K562 (cell line): Measurements from ENCODE around the gene SLC66A2. TPM values are rescaled to one million over a fixed set of nuclear protein-coding genes. Genes with fewer than 3 reads are reported as not detected.

Source experiments
- ATAC-seq: fragments of 200-7000 bp; cut with Tn5 transposase; 3 replicates; pipeline ENCODE4 v1.9.1; 2020; ENCODE audit warnings: moderate library complexity
- BruUV-seq: library from RNA; stranded (reverse); fragments of 400-500 nt; replicated peaks from 2 replicates; lab custom pipeline; 2021; lab: Mats Ljungman, UMichigan
- CTCF ChIA-PET: fragments of 300-600 bp; formaldehyde crosslinking; extraction: SDS; loops from one replicate; lab custom pipeline; 2021; ENCODE audit warnings: low intra/inter-chr PET ratio; lab: Yijun Ruan, JAX
- POLR2A ChIA-PET: fragments of 300-600, 350-650 bp; sonication (Branson Sonifier 250); formaldehyde crosslinking; extraction: SDS; loops from one replicate; lab custom pipeline; 2021; ENCODE audit warnings: antibody characterized with exemption, inconsistent platforms; lab: Yijun Ruan, JAX
- DNase-seq, 4 experiments: peaks; one replicate each; pipeline versions ENCODE4 v3.0.0 to v3.0.0-alpha.2; 2011 to 2018; ENCODE audit warnings: low spot score in 3 of 4, mixed read lengths in 3 of 4; ENCODE audit errors: extremely low read depth in 1 of 4
- FAIRE-seq: peaks from 2 replicates; lab custom pipeline; 2011; peaks lifted over from hg19 to GRCh38; lab: Jason Lieb, UNC
- H2AFZ ChIP-seq: 2 replicates; pipeline ENCODE4 v1.6.0; 2011; ENCODE audit warnings: low read depth, low read length, control low read depth, inconsistent platforms
- H3K27ac ChIP-seq: fragments of 200-600 bp; 3 replicates; pipeline ENCODE4 v1.8.0; 2011; ENCODE audit warnings: low read depth, mild to moderate bottlenecking, control low read depth, inconsistent platforms, low read length, moderate library complexity, mixed read lengths; ENCODE audit errors: extremely low read depth
- H3K27me3 ChIP-seq, 2 experiments: fragments of 300-600 bp in 1 of 2; 2 replicates in 1 of 2; 3 replicates in 1 of 2; pipeline versions ENCODE4 v1.6.0 to v1.8.0; 2011; ENCODE audit warnings: inconsistent platforms in 2 of 2, low read length in 2 of 2, mild to moderate bottlenecking in 1 of 2, mixed read lengths in 1 of 2, moderate library complexity in 1 of 2; ENCODE audit not compliant: control insufficient read depth in 2 of 2, insufficient read depth in 2 of 2
- H3K36me3 ChIP-seq: fragments of 300-600 bp; 3 replicates; pipeline ENCODE4 v1.8.0; 2011; ENCODE audit warnings: mild to moderate bottlenecking, low read length, inconsistent platforms; ENCODE audit not compliant: control insufficient read depth, insufficient read depth
- H3K4me1 ChIP-seq, 2 experiments: fragments of 200-600 bp in 1 of 2; replicated peaks in 1 of 2; 2 replicates in 1 of 2; 3 replicates in 1 of 2; pipeline versions ENCODE4 v1.5.1 to v1.8.0; 2011; ENCODE audit warnings: inconsistent platforms in 2 of 2, low read length in 2 of 2, mild to moderate bottlenecking in 1 of 2, mixed read lengths in 1 of 2, moderate library complexity in 1 of 2; ENCODE audit not compliant: control insufficient read depth in 2 of 2, insufficient read depth in 2 of 2
- H3K4me2 ChIP-seq: 2 replicates; pipeline ENCODE4 v1.6.1; 2011; ENCODE audit warnings: low read length, control low read depth, inconsistent platforms, mixed read lengths; ENCODE audit not compliant: insufficient read depth
- H3K4me3 ChIP-seq: fragments of 200-600 bp; sonication (generic), shearing (Covaris generic); 2 replicates; pipeline ENCODE4 v1.5.1; 2016; ENCODE audit warnings: control low read depth, inconsistent platforms
- H3K79me2 ChIP-seq: fragments of 200-600 bp; 3 replicates; pipeline ENCODE4 v1.8.0; 2011; ENCODE audit warnings: low read length, inconsistent platforms; ENCODE audit not compliant: control insufficient read depth, insufficient read depth
- H3K9ac ChIP-seq, 2 experiments: 2 replicates each; pipeline versions ENCODE4 v1.6.0 to v1.6.1; 2011; ENCODE audit warnings: low read depth in 2 of 2, low read length in 2 of 2, control low read depth in 1 of 2, inconsistent platforms in 1 of 2, mild to moderate bottlenecking in 1 of 2, mixed read lengths in 1 of 2; ENCODE audit not compliant: insufficient read depth in 1 of 2
- H3K9me1 ChIP-seq: one replicate; pipeline ENCODE4 v1.6.0; 2011; ENCODE audit warnings: inconsistent platforms, mild to moderate bottlenecking, low read length, moderate library complexity; ENCODE audit not compliant: control insufficient read depth, insufficient read depth
- H3K9me3 ChIP-seq: replicated peaks from 2 replicates; pipeline ENCODE4 v1.5.1; 2011; ENCODE audit warnings: low read depth, low read length, inconsistent platforms; ENCODE audit not compliant: control insufficient read depth, insufficient read depth
- H4K20me1 ChIP-seq: replicated peaks from 2 replicates; pipeline ENCODE4 v1.6.1; 2011; ENCODE audit warnings: low read length, inconsistent platforms, mixed read lengths; ENCODE audit not compliant: control insufficient read depth, insufficient read depth
- E2F3 ChIP-seq: fragments of 250-450 bp; sonication (Bioruptor Pico); IDR thresholded peaks from 2 replicates; pipeline ENCODE4 v1.4.0; 2020; ENCODE audit warnings: mild to moderate bottlenecking
- EP400 ChIP-seq: fragments of 450-650 bp; IDR thresholded peaks from 2 replicates; pipeline ENCODE4 v1.6.1; 2017; ENCODE audit warnings: antibody characterized with exemption, mild to moderate bottlenecking, moderate library complexity
- HNRNPUL1 ChIP-seq: fragments of 200-400 bp; formaldehyde crosslinking; IDR thresholded peaks from 2 replicates; pipeline ENCODE4 v1.6.1; 2017; ENCODE audit warnings: low read length
- MCM5 ChIP-seq: fragments of 450-650 bp; IDR thresholded peaks from 2 replicates; pipeline ENCODE4 v1.6.1; 2016; ENCODE audit warnings: low read depth
- MEF2A ChIP-seq: IDR thresholded peaks from 2 replicates; pipeline ENCODE4 v1.6.1; 2011; ENCODE audit warnings: low read depth, mild to moderate bottlenecking, low read length, moderate library complexity; ENCODE audit not compliant: control insufficient read depth
- MYNN ChIP-seq, 2 experiments: sonication (generic); formaldehyde crosslinking in 1 of 2; IDR thresholded peaks; 2 replicates each; pipeline versions ENCODE4 v1.5.0 to v1.6.1; 2016 to 2020; ENCODE audit warnings: antibody characterized with exemption in 1 of 2, missing genetic modification reagents in 1 of 2
- NFRKB ChIP-seq: fragments of 450-650 bp; IDR thresholded peaks from 2 replicates; pipeline ENCODE4 v1.6.1; 2016; ENCODE audit warnings: low read depth
- OTX1 ChIP-seq: fragments of 450-650 bp; formaldehyde crosslinking; IDR thresholded peaks from 2 replicates; pipeline ENCODE4 v1.4.0; 2022; ENCODE audit warnings: mild to moderate bottlenecking
- PATZ1 ChIP-seq: fragments of 250-450 bp; sonication (Bioruptor Pico); IDR thresholded peaks from 2 replicates; pipeline ENCODE4 v1.5.0; 2020; ENCODE audit warnings: mild to moderate bottlenecking, borderline replicate concordance
- POLR2G ChIP-seq: fragments of 200-400 bp; formaldehyde crosslinking; IDR thresholded peaks from 2 replicates; pipeline ENCODE4 v1.6.1; 2017; ENCODE audit warnings: low read depth, mild to moderate bottlenecking, antibody characterized with exemption, low read length, moderate library complexity
- POU5F1 ChIP-seq: fragments of 150-350 bp; IDR thresholded peaks from 2 replicates; pipeline ENCODE4 v1.6.1; 2014; ENCODE audit warnings: borderline replicate concordance, low read length, low read depth, mild to moderate bottlenecking; ENCODE audit not compliant: partially characterized antibody
- RB1 ChIP-seq: fragments of 450-650 bp; IDR thresholded peaks from 2 replicates; pipeline ENCODE4 v1.6.1; 2017; ENCODE audit warnings: low read depth, mild to moderate bottlenecking
- RHOXF2B ChIP-seq: fragments of 250-450 bp; sonication (Bioruptor Pico); conservative IDR thresholded peaks from 2 replicates; pipeline ENCODE4 v1.5.1; 2021
- SPI1 ChIP-seq: IDR thresholded peaks from 2 replicates; pipeline ENCODE4 v1.6.1; 2011; ENCODE audit warnings: low read depth, low read length, control low read depth, borderline replicate concordance
- TARDBP ChIP-seq: fragments of 450-650 bp; IDR thresholded peaks from 2 replicates; pipeline ENCODE4 v1.6.1; 2016
- TFAM ChIP-seq: fragments of 250-450 bp; sonication (Bioruptor Pico); conservative IDR thresholded peaks from 2 replicates; pipeline ENCODE4 v1.5.0; 2021; ENCODE audit warnings: mild to moderate bottlenecking, moderate library complexity
- ZNF830 ChIP-seq: fragments of 250-450 bp; sonication (Bioruptor Pico); IDR thresholded peaks from 2 replicates; pipeline ENCODE4 v1.5.0; 2021; ENCODE audit warnings: mild to moderate bottlenecking
- WGBS: fragments of 100-300 bp; shearing (Covaris generic); methylation state at CpG from one replicate; pipeline ENCODE4 v1.1.6; 2016; ENCODE audit warnings: low coverage, mixed read lengths; ENCODE audit not compliant: insufficient coverage; ENCODE audit errors: missing lambda C conversion rate; 5-methylcytosine and 5-hydroxymethylcytosine counted together
- in situ Hi-C: fragments of 300-500 bp; cut with MboI; formaldehyde crosslinking; loops from 4 replicates; pipeline ENCODE4 v1.15.0; 2018; ENCODE audit warnings: inconsistent platforms, mixed read lengths
- intact Hi-C: fragments of 100-400 bp; cut with micrococcal nuclease; formaldehyde crosslinking; loops from 2 replicates; pipeline ENCODE4 v1.14.2; 2022
- polyA plus RNA-seq, 8 experiments: library from polyadenylated mRNA; depleted of rRNA in 4 of 8; stranded (reverse) in 5 of 8; unstranded in 3 of 8; fragments of >200 nt; fragmentation: Nextera tagmentation in 2 of 8; fragmentation: Illumina TruSeq in 1 of 8; extraction: Ambion mirVana in 2 of 8; extraction: Trizol in 1 of 8; gene quantifications; 2 replicates each; pipeline versions ENCODE4 v1.2.1 to v1.2.3, GENCODE V29; 2011 to 2014; ENCODE audit warnings: inconsistent platforms in 1 of 8, missing spikeins in 1 of 8
- total RNA-seq, 7 experiments: library from RNA; depleted of rRNA in 6 of 7; stranded (reverse); fragments of >200 nt in 6 of 7; fragmentation: Illumina TruSeq in 2 of 7; extraction: Trizol in 2 of 7; gene quantifications; 2 replicates each; pipeline versions ENCODE4 v1.2.1 to v1.2.3, GENCODE V29; 2011 to 2021; ENCODE audit warnings: low replicate concordance in 1 of 7
- TF ChIP-seq, protein P1 (sequence below): fragments of 200-400 bp; formaldehyde crosslinking; IDR thresholded peaks from 2 replicates; pipeline ENCODE4 v1.6.1; 2017; ENCODE audit warnings: mild to moderate bottlenecking, low read depth, low read length, moderate library complexity

The SLC66A2 gene
- total and polyA plus RNA-seq, 9 of the 15 experiments (the other 6 are each of a cell fraction or from before 2014, with no cell fraction given), result 0.25 to 17.5 (median 5.6) TPM

GRCh38 chr18:79871481-79872091, 79.9 kb downstream of the SLC66A2 start:
- Histone ChIP-seq H3K9me3 (no peaks in the 10 kb centered on the region), H3K4me2 (no peak overlapping the region), H4K20me1 (no peaks in the 10 kb centered on the region), H2AFZ (no peak overlapping the region), H3K4me3 (no peak overlapping the region), H3K9ac (no peak overlapping the region), H3K27me3 (peaks cover 21 to 89% of the 10 kb centered on the region in 2 experiments; a peak in 4 of 5 replicates), H3K27ac (no peak overlapping the region), H3K4me1 (peaks cover 0 to 20% of the 10 kb centered on the region in 2 experiments; a peak in 2 of 5 replicates), H3K79me2 (no peaks in the 10 kb centered on the region), H3K9me1 (no peaks in the 10 kb centered on the region), H3K36me3 (no peaks in the 10 kb centered on the region)
- DNase-seq, result no peak
- no peak for FAIRE-seq
- POLR2A ChIA-PET, result interaction anchor here (0.6 kb wide), 1 partner anchor 169 kb away, joined by 4 read pairs; no protein-coding TSS in a partner anchor
- TF ChIP-seq MEF2A, result no peak
- TF ChIP-seq MYNN (IDR thresholded peaks at IDR 0.05), result no peak
- no peak for TF ChIP-seq MYNN (CRISPR knock-in tag; IDR thresholded peaks at IDR 0.05)
- TF ChIP-seq HNRNPUL1, result no peak
- no peak for TF ChIP-seq OTX1
- TF ChIP-seq MCM5, result no peak
- no peak for TF ChIP-seq POLR2G
- no peak for TF ChIP-seq ZNF830
- TF ChIP-seq RHOXF2B (CRISPR knock-in tag), result no peak
- TF ChIP-seq RB1, result no peak
- no peak for TF ChIP-seq SPI1
- TF ChIP-seq, protein P1, sequence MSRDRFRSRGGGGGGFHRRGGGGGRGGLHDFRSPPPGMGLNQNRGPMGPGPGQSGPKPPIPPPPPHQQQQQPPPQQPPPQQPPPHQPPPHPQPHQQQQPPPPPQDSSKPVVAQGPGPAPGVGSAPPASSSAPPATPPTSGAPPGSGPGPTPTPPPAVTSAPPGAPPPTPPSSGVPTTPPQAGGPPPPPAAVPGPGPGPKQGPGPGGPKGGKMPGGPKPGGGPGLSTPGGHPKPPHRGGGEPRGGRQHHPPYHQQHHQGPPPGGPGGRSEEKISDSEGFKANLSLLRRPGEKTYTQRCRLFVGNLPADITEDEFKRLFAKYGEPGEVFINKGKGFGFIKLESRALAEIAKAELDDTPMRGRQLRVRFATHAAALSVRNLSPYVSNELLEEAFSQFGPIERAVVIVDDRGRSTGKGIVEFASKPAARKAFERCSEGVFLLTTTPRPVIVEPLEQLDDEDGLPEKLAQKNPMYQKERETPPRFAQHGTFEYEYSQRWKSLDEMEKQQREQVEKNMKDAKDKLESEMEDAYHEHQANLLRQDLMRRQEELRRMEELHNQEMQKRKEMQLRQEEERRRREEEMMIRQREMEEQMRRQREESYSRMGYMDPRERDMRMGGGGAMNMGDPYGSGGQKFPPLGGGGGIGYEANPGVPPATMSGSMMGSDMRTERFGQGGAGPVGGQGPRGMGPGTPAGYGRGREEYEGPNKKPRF, result no peak
- no peak for TF ChIP-seq PATZ1 (CRISPR knock-in tag)
- TF ChIP-seq TFAM (CRISPR knock-in tag), result no peak
- TF ChIP-seq NFRKB, result no peak
- no peak for TF ChIP-seq EP400
- no peak for TF ChIP-seq POU5F1
- no peak for TF ChIP-seq E2F3 (CRISPR knock-in tag)
- no peak for TF ChIP-seq TARDBP
- no peak for ATAC-seq
- CTCF ChIA-PET, result no interaction called here
- no TSS peak for BruUV-seq
- in situ Hi-C loops (no loop called here), intact Hi-C loops (no loop called here)
- 0% methylated on average over 8 of the region's 33 CpGs for WGBS
